ENCODE measurements around the gene PFKL. TPM values are rescaled to one million over a fixed set of nuclear protein-coding genes. Genes with fewer than 3 reads are reported as not detected.

Gene PFKL
- polyA plus RNA-seq, 1 experiment: 44.3 TPM

GRCh38 chr21:44350773-44351481 lies 51.1 kb downstream of the PFKL start:
- DNase-seq (ENCODE audit: low read depth, low spot score): no peak
- no peak overlapping the region for H3K27ac ChIP-seq (ENCODE audit: low read depth, low read length)

DNA sequence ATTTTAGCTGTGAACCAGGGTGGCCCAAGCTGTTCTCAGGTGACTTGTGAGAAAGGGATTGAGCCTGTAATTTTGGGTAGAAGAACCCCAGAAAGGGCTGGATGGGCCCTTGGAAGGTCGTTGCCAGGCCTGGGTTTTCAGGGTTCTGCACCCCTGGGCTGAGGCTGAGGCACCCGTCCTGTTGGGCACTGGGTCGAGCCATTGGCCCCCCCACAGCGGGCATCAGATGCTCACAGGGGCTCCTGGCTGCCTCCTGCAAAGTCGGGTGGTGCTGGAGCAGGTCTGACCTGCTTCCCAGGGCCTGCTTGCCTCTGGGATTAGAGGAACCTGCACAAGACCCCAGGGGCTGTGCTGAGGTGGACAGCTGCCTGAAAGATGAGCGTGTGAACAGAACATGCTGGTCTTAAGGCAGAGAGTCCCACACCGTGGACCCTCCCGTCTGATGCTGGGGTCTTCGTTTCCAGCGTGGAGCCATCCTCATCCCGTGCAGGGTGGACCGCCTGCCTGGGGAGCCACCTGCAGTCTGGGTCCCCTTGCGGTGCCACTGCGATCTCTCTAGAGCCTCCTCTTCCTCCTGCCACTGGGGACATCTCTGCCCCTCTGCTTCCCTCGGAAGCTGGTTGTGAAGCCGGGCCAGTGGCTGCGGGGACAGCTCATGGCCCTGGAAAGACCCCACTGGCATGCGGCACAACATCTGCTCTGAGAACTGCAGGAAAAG lies 51.8 kb downstream of the PFKL start:
- Histone ChIP-seq H3K27me3 (ENCODE audit: control insufficient read depth, insufficient read depth, low read length) (peaks cover 36% of the 10 kb centered on the region), H3K9me3 (ENCODE audit: control insufficient read depth, insufficient read depth, low read length) (no peaks in the 10 kb centered on the region), H3K4me3 (ENCODE audit: low read depth, low read length) (no peak overlapping the region), H3K27ac (ENCODE audit: low read depth, low read length) (no peak overlapping the region)
- CTCF ChIA-PET: no interaction called here
- no peak for TF ChIP-seq CTCF (IDR thresholded peaks at IDR 0.05; ENCODE audit: low read depth, low read length)
- DNase-seq (ENCODE audit: low read depth, low spot score): no peak
- POLR2A ChIA-PET: no interaction called here

More at GRCh38 chr21:44350773-44351481, 51.1 kb downstream of the PFKL start:
- TF ChIP-seq CTCF (IDR thresholded peaks at IDR 0.05; ENCODE audit: low read depth, low read length): no peak
- Histone ChIP-seq H3K27me3 (ENCODE audit: control insufficient read depth, insufficient read depth, low read length) (peaks cover 37% of the 10 kb centered on the region), H3K4me3 (ENCODE audit: low read depth, low read length) (no peak overlapping the region), H3K9me3 (ENCODE audit: control insufficient read depth, insufficient read depth, low read length) (no peaks in the 10 kb centered on the region)
- ChIA-PET CTCF (no interaction called here), POLR2A (no interaction called here)

DNA sequence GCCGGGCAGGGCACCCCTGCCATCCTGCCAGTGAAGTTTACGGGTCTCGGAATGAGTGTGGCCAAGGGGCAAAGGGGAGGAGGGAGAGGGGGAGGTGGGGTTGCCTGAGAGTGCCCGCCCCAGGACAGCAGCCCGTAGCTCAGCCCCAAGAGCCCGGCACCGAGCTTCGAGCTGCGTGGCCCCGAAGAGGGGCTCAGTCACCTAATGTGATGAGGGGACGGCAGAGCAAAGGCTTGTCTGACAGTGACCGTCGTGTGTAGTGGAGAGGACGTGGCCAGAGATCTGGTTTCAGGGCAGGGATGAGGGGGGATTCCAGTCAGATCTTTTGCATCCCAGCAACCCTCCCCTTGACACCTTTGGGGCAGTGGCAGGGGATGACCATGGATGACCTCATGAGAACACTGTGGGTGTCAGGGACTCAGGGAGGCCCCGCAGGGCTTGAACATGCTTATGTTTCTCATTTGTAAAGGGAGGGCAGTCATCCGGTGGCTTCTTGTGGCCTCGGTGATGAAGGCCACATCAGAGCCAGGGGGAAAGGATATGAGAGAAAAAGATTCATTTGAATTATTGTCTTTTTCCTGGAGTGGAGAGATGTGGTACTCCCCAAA lies 52.5 kb downstream of the PFKL start:
- CTCF ChIA-PET: no interaction called here
- TF ChIP-seq CTCF (IDR thresholded peaks at IDR 0.05; ENCODE audit: low read depth, low read length): no peak

GRCh38 chr21:44353191-44353970 lies 53.5 kb downstream of the PFKL start, which contains the start of gene TRPM2:
TSS of gene TRPM2 (plus strand) at chr21:44353621. CDS start at chr21:44353701, 80 bp downstream.
- ChIA-PET CTCF (no interaction called here), POLR2A (interaction anchor here (1.2 kb wide), 1 partner anchor 13 kb away, joined by 4 read pairs; no protein-coding TSS in a partner anchor)
- no peak within 1 kb of the TSS for H3K4me3 ChIP-seq (ENCODE audit: low read depth, low read length)
- H3K9me3 ChIP-seq (ENCODE audit: control insufficient read depth, insufficient read depth, low read length): peaks cover 4% of the 10 kb centered on the region; the same call in 1 of the 2 replicates
- DNase-seq (ENCODE audit: low read depth, low spot score): no peak
- TF ChIP-seq CTCF (IDR thresholded peaks at IDR 0.05; ENCODE audit: low read depth, low read length): no peak
- no peak within 1 kb of the TSS for H3K27ac ChIP-seq (ENCODE audit: low read depth, low read length)
- H3K27me3 ChIP-seq (ENCODE audit: control insufficient read depth, insufficient read depth, low read length): peaks cover 29% of the 10 kb centered on the region

More for the DNA sequence above, 52.5 kb downstream of the PFKL start:
- no peak overlapping the region for H3K27ac ChIP-seq (ENCODE audit: low read depth, low read length)
- H3K4me3 ChIP-seq (ENCODE audit: low read depth, low read length): no peak overlapping the region
- POLR2A ChIA-PET: no interaction called here
- H3K27me3 ChIP-seq (ENCODE audit: control insufficient read depth, insufficient read depth, low read length): peaks cover 34% of the 10 kb centered on the region
- peaks cover 2% of the 10 kb centered on the region; the same call in 1 of the 2 replicates for H3K9me3 ChIP-seq (ENCODE audit: control insufficient read depth, insufficient read depth, low read length)
- no peak for DNase-seq (ENCODE audit: low read depth, low spot score)
